Cortex of kidney (tissue), 1 donor: ENCODE results near the gene SLIT1.

ENCODE experiments used
- DNase-seq: peaks from one replicate; lab custom pipeline; 2025; lab: John Stamatoyannopoulos, UW

SLIT1 gene

GRCh38 chr10:97185326-97186058 lies at the start of gene SLIT1:
Gene SLIT1, minus strand, starts transcription at chr10:97185959. Its CDS starts 285 bp downstream, at chr10:97185674.
- no peak for DNase-seq

DNA sequence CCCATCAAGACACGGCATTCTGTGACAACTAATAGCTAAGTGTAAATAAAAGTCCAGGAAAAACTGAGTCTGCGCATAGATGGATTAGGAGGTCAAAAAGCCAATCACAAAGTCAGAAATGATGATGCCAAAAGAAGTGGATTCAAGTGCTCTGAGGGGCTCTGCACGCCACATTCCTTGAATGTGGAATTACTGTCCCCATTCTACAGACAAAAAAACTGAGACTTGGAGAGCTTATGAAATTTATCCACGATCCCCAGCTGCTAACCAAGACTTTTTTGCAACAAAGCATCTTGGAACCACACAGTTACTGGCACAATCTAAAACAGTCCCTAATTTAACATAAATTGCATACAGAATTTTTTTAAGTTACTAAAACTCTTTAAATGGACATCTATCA lies 49.6 kb upstream of the SLIT1 start:
- no peak for DNase-seq

DNA sequence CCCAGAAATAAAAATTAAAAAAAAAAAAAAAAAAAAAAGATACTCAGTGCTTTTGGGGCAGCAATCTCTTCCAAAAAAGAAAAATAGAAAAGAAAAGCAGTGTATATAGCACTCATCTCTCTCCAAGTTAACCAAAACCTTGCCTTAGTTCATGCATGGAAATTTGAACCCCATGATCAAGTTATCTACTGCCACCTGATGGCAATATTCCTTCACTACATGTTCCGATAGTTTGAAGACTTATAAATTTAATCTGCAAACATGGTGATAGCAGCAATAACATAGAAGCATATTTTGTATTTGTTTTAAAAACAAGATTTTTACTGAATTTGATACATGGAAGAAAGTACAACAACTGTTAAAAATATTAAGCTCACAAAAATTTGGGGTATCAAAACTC lies 48.6 kb upstream of the SLIT1 start:
- no peak for DNase-seq

DNA sequence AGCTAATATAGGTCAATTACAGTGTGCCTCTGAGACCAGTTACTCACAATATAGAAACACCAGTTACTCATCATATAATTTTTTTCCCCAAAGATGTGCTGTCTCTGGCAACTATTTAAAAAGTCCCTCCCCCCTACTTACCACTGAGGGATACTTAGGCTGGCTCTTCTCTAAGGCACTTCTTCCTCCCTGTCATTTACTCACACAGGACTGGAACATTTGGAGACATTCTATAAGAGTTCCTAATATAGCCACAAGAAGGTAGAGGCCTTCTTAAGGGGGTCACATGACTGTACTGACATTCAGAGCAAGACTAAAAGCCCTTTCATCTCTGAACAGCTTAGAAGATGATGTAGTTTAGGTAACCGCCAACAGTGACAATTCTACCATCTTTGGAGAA lies 44.4 kb upstream of the SLIT1 start:
- DNase-seq, result no peak

DNA sequence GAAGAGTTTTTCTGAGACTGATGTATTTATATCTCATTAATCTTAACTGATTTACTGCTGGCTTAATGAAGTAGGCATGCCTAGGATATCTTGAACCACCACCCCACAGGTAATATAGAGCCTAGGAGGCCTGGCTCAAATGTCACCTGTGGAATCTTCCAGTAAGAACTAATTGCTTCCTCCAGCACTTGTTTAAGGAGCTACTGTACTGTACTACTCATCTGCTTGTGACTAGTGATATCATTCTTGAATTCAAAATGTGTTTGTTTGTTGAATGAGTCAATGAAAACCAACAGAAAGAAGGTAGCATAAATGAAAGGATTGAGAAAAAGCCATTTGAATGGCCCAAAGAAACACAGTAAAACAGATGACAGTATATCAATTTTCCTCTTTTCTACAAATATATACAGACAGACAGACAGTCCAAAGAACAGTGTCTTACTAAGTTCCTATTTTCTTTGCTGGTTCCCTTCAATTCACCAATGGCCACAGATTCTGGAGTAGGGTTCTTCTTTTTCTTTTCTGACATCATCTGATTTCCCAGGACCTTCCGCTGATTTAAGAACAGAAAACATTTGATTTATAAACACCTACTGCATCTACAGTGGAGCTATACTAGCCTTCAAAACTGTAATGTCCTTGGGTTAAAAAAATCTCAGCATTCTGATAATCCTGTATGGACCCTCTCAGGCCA lies 43.7 kb upstream of the SLIT1 start:
- no peak for DNase-seq

DNA sequence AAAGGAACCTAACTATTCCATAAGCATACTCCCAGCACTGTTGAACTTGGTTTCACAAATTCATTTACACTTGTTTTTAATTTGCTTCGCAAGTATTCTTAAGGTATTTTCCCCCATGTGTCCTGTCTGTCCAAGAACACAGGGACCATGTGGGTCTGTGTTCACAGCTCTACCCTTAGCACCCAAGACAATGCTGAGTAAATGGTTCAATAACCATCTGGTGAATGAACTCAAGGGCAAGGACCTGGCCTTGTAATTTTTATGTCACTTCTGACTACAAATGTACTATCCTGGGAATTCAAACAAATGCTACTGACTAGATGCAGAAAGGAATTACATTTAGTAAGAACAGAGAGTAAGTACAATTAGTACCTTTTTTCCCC lies 43.0 kb upstream of the SLIT1 start:
- no peak for DNase-seq

- no peak for DNase-seq
Measured at GRCh38 chr10:97228130-97228774, 42.5 kb upstream of the SLIT1 start.

GRCh38 chr10:97226398-97226797 lies 40.6 kb upstream of the SLIT1 start:
- no peak for DNase-seq

GRCh38 chr10:97224483-97225435 lies 39.0 kb upstream of the SLIT1 start:
- DNase-seq, result no peak

DNA sequence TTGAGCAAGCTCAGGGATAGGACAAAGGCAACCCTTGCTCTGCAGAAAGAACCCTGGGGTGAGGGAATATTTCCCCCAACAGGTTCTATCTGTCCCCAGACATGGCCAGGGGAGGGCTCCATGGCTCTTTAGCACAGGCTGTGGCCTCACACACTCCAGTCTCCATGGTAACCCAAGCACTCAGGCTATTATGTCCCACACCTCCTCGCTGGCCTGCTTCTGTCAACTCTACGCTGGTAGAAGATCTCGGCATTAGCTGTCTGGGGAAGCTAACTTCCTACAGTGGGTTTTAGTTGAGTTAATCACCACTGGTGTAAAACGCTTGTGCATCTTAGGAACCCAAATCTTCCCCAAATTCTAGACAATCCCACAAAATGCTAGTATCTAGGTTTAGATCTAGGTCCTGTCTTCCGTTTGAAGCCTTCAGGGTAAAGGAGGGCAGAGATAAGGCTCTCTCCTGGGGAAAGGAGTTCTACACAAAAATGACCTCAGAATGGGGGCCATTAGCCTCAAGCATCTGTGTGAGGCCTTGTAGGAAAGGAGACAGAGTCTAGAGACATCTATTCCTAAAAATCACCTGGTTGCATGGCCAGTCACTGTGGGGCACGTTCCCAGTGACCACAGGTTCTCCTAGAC lies 36.7 kb upstream of the SLIT1 start:
- DNase-seq, result no peak

- no peak for DNase-seq
Measured at GRCh38 chr10:97220355-97220754, 34.6 kb upstream of the SLIT1 start.

- no peak for DNase-seq
Measured at GRCh38 chr10:97217299-97217698, 31.5 kb upstream of the SLIT1 start.

- no peak for DNase-seq
Measured at GRCh38 chr10:97215619-97216260, 30.0 kb upstream of the SLIT1 start.

DNA sequence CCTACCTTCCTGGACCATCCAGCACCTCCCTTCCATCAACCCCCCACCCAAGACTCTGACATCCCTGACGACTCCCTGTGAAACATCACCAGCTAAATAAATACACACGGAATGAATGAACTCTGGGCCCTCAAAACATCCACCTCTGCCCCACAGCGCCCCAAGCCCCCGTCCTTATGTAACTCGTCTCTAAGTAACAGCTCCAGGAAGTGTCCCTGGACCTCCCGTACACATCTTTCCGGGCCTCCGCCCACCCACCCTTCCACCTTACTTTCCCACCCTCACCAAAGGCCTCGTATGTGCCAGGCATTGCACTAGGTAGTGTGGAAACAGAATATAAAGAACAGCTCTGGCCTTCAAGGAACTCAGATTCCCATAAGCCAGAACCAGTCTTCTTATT lies 27.7 kb upstream of the SLIT1 start:
- no peak for DNase-seq

GRCh38 chr10:97211229-97211628 lies 25.5 kb upstream of the SLIT1 start:
- no peak for DNase-seq

GRCh38 chr10:97210543-97210960 lies 24.8 kb upstream of the SLIT1 start:
- DNase-seq, result no peak

- no peak for DNase-seq
Measured at GRCh38 chr10:97207756-97208346, 22.1 kb upstream of the SLIT1 start.

DNA sequence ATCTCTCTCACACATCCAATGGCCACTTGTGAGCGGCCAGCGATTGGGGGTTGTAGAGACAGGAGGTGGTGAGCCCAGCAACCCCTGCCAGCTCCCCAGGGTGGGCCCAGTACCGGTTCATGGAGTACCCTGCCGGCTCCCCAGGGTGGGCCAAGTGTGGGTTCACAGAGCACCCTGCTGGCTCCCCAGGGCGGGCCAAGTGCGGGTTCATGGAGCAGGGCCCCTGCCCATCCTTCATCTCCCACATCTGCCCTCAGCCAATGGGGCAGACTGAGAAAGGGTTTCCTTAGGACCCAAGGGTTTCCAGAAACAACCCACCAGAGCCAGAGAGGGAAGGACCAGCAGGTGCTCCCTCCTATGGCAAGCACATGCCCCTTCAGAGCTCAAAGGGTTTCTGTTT lies 21.4 kb upstream of the SLIT1 start:
- DNase-seq, result no peak

DNA sequence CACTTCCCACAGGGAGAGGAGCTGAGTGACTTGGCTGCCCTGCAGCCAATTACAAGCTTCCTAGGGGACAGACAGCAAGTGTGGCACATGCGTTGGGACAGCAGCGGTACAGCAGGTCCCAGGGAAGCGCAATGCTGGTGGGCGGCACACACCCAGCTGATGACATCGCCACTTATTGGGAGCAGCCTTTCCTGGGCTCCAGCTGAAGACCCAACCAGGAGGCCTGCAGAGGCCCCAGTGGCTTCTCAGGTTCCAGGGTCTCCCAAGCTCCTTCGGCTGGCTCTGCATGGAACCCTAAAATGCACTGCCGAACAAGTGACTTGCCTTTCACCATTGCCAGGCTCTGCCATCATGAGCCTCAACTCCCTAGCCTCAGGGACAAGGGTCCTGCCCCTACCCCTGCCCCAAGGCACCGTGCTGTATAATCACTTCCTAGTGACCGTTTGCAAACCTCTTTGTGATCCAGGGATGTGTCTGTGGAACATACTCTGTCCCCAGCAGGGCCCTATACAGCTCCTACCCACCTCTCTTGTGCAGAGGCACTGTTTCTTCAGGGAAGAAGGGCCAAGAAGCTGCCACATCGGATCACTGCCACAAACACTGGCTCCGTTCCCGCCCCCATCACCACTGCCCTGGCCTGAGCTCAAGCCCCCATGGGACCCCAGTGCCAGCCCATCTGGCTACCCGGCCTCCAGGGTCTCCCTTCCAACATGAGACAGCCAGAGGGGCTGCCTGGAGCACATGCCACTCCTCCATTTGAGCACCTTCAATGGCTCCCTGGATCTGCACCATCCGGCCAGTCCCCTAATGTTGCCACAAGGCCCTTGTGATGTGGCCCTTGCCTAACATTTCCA lies 19.3 kb upstream of the SLIT1 start:
- no peak for DNase-seq

- no peak for DNase-seq
Measured at GRCh38 chr10:97203220-97203619, 17.5 kb upstream of the SLIT1 start.
